PFSK-1 (cell line): ENCODE results near the gene GMPR.

ENCODE experiments used
- FOXP2 ChIP-seq: optimal IDR thresholded peaks from 2 replicates; pipeline ENCODE3; 2011; ENCODE audit warnings: borderline replicate concordance, control low read depth, inconsistent platforms; ENCODE audit not compliant: insufficient read depth; ENCODE audit errors: extremely low read length, extremely low read depth
- POLR2AphosphoS5 ChIP-seq: IDR thresholded peaks from 2 replicates; pipeline ENCODE4 v1.6.1; 2012; ENCODE audit warnings: low read depth, mild to moderate bottlenecking, control low read depth, low read length, moderate library complexity
- SIN3A ChIP-seq: IDR thresholded peaks from 2 replicates; pipeline ENCODE4 v1.6.1; 2012; ENCODE audit warnings: mild to moderate bottlenecking, low read length, moderate library complexity, borderline replicate concordance; ENCODE audit not compliant: insufficient read depth
- TAF1 ChIP-seq: IDR thresholded peaks from 2 replicates; pipeline ENCODE4 v1.6.1; 2012; ENCODE audit warnings: low read length, control low read depth, borderline replicate concordance; ENCODE audit not compliant: insufficient read depth
- TF ChIP-seq, protein P1 (sequence below), 2 experiments: IDR thresholded peaks; 2 replicates each; pipeline versions ENCODE4 v1.6.1 to v1.8.0; 2011 to 2012; ENCODE audit warnings: low read depth in 2 of 2, low read length in 2 of 2, control low read depth in 1 of 2, inconsistent platforms in 1 of 2, mild to moderate bottlenecking in 1 of 2, moderate library complexity in 1 of 2; ENCODE audit not compliant: insufficient read depth in 1 of 2

The GMPR gene

DNA sequence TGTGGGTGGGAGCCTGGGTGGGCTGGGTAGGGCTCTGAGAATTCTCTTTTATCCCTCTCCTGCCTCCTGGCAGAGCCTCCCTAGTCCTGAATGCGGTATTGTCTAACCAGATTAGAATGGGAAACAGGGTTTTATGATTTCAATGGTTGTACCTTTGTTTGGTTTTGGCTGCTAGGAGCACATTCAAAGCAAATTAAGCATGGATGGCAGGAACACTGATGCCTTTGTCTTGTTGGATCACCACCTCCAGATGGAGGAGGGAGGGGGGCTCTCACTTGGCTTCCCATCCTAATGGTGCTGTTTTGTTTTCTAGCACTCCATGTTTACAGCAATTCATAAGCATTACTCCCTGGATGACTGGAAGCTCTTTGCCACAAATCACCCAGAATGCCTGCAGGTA, 11.6 kb downstream of the GMPR start:
- TF ChIP-seq POLR2AphosphoS5 (no peak), TAF1 (no peak), SIN3A (no peak), FOXP2 (no peak)
- TF ChIP-seq, protein P1, sequence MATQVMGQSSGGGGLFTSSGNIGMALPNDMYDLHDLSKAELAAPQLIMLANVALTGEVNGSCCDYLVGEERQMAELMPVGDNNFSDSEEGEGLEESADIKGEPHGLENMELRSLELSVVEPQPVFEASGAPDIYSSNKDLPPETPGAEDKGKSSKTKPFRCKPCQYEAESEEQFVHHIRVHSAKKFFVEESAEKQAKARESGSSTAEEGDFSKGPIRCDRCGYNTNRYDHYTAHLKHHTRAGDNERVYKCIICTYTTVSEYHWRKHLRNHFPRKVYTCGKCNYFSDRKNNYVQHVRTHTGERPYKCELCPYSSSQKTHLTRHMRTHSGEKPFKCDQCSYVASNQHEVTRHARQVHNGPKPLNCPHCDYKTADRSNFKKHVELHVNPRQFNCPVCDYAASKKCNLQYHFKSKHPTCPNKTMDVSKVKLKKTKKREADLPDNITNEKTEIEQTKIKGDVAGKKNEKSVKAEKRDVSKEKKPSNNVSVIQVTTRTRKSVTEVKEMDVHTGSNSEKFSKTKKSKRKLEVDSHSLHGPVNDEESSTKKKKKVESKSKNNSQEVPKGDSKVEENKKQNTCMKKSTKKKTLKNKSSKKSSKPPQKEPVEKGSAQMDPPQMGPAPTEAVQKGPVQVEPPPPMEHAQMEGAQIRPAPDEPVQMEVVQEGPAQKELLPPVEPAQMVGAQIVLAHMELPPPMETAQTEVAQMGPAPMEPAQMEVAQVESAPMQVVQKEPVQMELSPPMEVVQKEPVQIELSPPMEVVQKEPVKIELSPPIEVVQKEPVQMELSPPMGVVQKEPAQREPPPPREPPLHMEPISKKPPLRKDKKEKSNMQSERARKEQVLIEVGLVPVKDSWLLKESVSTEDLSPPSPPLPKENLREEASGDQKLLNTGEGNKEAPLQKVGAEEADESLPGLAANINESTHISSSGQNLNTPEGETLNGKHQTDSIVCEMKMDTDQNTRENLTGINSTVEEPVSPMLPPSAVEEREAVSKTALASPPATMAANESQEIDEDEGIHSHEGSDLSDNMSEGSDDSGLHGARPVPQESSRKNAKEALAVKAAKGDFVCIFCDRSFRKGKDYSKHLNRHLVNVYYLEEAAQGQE (IDR thresholded peaks at IDR 0.05; ENCODE audit: insufficient read depth in 1 of 2, low read depth in 2 of 2, low read length in 2 of 2) = no peak

DNA sequence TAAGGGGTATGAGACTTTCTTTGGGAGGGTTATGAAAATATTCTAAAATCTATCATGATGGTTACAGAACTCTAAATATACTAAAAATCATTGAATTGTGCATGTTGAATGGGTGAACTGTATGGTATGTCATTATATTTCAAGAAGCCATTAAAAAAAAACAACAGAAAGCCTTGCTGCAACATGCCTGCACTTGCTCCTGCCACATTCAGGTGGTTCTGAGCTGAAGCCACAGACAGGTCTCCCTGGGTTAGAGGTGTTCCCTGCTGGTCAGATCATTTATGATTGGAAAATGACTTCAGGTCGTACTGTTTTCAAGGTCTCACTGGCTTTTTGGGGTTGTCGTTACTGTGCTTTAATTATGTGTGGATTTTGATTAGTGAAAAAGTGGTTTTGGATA, 13.3 kb downstream of the GMPR start:
- TF ChIP-seq TAF1 = no peak
- no peak for TF ChIP-seq SIN3A
- TF ChIP-seq, protein P1 (IDR thresholded peaks at IDR 0.05; ENCODE audit: insufficient read depth in 1 of 2, low read depth in 2 of 2, low read length in 2 of 2) = no peak
- TF ChIP-seq POLR2AphosphoS5 = no peak
- no peak for TF ChIP-seq FOXP2

DNA sequence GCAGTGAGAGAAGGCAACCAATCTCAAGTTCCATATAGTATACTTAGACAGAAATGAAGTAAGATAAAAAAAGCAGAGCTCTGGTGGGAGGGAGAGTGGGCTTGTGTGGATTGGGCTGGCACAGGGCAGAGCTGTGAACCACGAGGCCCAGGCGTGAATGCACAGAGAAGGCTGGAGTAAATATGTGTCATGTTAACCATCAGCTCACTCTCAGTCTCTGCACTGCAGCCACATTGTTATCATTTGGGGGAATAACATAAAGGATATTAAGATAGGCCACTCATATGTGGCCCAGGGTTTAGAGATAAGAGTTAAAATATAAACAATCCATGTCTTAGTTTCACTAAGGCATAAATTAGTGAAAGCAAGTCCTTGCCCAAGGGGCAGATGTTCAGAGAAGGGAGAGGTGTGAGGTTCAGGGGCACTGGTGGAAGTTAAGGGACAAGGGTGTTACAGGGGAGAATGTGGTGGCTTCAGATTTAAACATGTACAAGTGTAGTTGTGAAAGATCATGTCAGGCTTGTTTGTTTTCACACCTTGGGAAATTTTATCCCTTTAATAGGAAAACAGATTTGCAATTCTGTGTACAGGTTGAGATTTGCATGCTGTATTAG, 14.4 kb downstream of the GMPR start:
- TF ChIP-seq POLR2AphosphoS5 (no peak), SIN3A (no peak), FOXP2 (no peak), TAF1 (no peak)
- TF ChIP-seq, protein P1 (IDR thresholded peaks at IDR 0.05; ENCODE audit: insufficient read depth in 1 of 2, low read depth in 2 of 2, low read length in 2 of 2) = no peak

DNA sequence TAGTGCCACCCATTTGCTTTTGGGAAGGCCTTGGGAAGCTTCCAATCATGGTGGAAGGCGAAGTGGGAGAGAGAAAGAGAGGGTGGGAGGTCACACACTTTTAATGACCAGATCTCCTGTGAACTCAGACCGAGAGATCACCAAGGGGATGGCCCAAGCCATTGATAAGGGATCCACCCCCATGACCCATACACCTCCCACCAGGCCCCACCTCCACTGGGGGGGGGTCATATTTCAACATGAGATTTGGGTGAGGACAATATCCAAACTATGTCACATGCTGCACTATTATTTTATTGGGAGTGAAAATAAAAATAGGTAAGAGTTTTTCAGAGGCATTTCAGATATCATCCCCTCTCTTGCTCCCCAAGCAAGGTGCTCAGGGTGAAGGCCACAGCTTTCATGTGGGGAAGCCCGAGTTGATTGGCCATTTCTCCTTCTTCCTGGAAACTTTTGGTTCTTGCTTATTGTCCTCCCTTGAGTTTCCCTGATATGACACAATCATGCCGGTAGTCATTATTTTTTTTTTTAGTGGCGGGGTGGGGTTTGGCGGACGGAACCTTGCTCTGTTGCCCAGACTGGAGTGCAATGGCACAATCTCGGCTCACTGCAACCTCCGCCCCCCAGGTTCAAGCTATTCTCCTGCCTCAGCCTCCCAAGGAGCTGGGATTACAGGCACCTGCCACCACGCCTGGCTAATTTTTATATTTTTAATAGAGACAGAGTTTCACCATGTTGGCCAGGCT, 15.2 kb downstream of the GMPR start:
- TF ChIP-seq FOXP2 = no peak
- TF ChIP-seq, protein P1 (IDR thresholded peaks at IDR 0.05; ENCODE audit: insufficient read depth in 1 of 2, low read depth in 2 of 2, low read length in 2 of 2) = no peak

DNA sequence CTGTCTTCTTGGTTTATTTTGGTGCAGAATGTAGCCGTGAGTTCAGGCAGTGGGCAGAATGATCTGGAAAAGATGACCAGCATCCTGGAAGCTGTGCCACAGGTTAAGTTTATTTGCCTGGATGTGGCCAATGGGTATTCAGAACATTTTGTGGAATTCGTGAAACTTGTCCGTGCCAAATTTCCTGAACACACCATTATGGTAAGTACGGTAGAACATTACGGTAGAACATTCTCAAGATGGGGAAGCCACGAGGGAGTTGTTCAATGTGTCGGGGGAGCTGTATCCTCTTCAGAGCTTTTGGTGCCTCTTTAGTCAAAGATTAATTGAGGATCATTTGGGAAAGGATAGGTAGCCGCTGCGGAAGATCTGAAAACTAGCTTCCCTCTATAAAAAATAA, 16.1 kb downstream of the GMPR start:
- TF ChIP-seq, protein P1 (IDR thresholded peaks at IDR 0.05; ENCODE audit: insufficient read depth in 1 of 2, low read depth in 2 of 2, low read length in 2 of 2) = no peak
- TF ChIP-seq POLR2AphosphoS5 (no peak), TAF1 (no peak), FOXP2 (no peak)
